HepG2 (cell line): ENCODE measurements around the gene HOXA13. TPM values are rescaled to one million over a fixed set of nuclear protein-coding genes. Genes with fewer than 3 reads are reported as not detected.

Experiments used
- ATF7-NPFF ChIP-seq: sonication (generic); formaldehyde crosslinking; IDR thresholded peaks from 2 replicates; pipeline ENCODE4 v1.8.1; 2023; ENCODE audit warnings: mild to moderate bottlenecking, low read depth, missing genetic modification reagents, moderate library complexity
- CREB1 ChIP-seq, 2 experiments: fragments of 450-650 bp in 1 of 2; IDR thresholded peaks; 2 replicates each; pipeline ENCODE4 v1.6.1; 2016 to 2017; ENCODE audit warnings: control low read depth in 1 of 2, mild to moderate bottlenecking in 1 of 2, missing compliant biosample characterization in 1 of 2, missing genetic modification characterization in 1 of 2
- FOXC1 ChIP-seq: sonication (generic); formaldehyde crosslinking; IDR thresholded peaks from 2 replicates; pipeline ENCODE4 v1.8.0; 2022; ENCODE audit warnings: mild to moderate bottlenecking, missing genetic modification reagents, borderline replicate concordance
- MXD4 ChIP-seq: IDR thresholded peaks from 2 replicates; pipeline ENCODE4 v1.6.1; 2016; ENCODE audit warnings: mild to moderate bottlenecking, missing biosample characterization, missing genetic modification reagents
- SOX6 ChIP-seq, 2 experiments: fragments of 450-650 bp in 1 of 2; sonication (generic) in 1 of 2; formaldehyde crosslinking in 1 of 2; IDR thresholded peaks; 2 replicates each; pipeline versions ENCODE4 v1.4.0 to v1.6.1; 2017 to 2020; ENCODE audit warnings: antibody characterized with exemption in 1 of 2, mild to moderate bottlenecking in 1 of 2, missing genetic modification reagents in 1 of 2
- THAP11 ChIP-seq: IDR thresholded peaks from 2 replicates; pipeline ENCODE4 v1.6.1; 2016; ENCODE audit warnings: missing biosample characterization, missing genetic modification reagents
- YY1 ChIP-seq: IDR thresholded peaks from 2 replicates; pipeline ENCODE4 v1.6.1; 2011; ENCODE audit warnings: low read length, low read depth, moderate library complexity, mild to moderate bottlenecking; ENCODE audit not compliant: insufficient read depth, insufficient replicate concordance
- ZNF143 ChIP-seq: sonication (generic); formaldehyde crosslinking; IDR thresholded peaks from 2 replicates; pipeline ENCODE4 v1.4.0; 2020; ENCODE audit warnings: missing genetic modification reagents
- ZNF253 ChIP-seq: sonication (generic); formaldehyde crosslinking; IDR thresholded peaks from 2 replicates; pipeline ENCODE4 v1.8.0; 2022; ENCODE audit warnings: mild to moderate bottlenecking, missing genetic modification reagents, borderline replicate concordance
- ZNF343 ChIP-seq: sonication (generic); formaldehyde crosslinking; IDR thresholded peaks from 2 replicates; pipeline ENCODE4 v1.4.0; 2020; ENCODE audit warnings: mild to moderate bottlenecking, missing genetic modification reagents
- ZNF768 ChIP-seq: sonication (generic); formaldehyde crosslinking; IDR thresholded peaks from 2 replicates; pipeline ENCODE4 v1.4.0; 2020; ENCODE audit warnings: missing genetic modification reagents
- ZNF773 ChIP-seq: sonication (generic); formaldehyde crosslinking; IDR thresholded peaks from 2 replicates; pipeline ENCODE4 v1.4.0; 2020; ENCODE audit warnings: missing genetic modification reagents, borderline replicate concordance
- polyA plus RNA-seq, 8 experiments: library from polyadenylated mRNA; depleted of rRNA in 3 of 8; stranded (reverse) in 7 of 8; unstranded in 1 of 8; fragments of >200 nt; fragmentation: Illumina TruSeq in 4 of 8; extraction: Trizol in 4 of 8; gene quantifications; 2 replicates each; pipeline versions ENCODE4 v1.2.1 to v1.2.3, GENCODE V29; 2011 to 2016; ENCODE audit warnings: low read depth in 4 of 8, missing spikeins in 1 of 8, mixed read lengths in 1 of 8; ENCODE audit not compliant: insufficient read depth in 1 of 8
- total RNA-seq, 5 experiments: library from RNA; depleted of rRNA; stranded (reverse); fragments of >200 nt; fragmentation: Illumina TruSeq; extraction: Trizol; gene quantifications; 2 replicates each; pipeline ENCODE4 v1.2.3, GENCODE V29; 2016; ENCODE audit warnings: low read depth in 1 of 5
- TF ChIP-seq, protein P1 (sequence below), 2 experiments: sonication (generic) in 1 of 2; formaldehyde crosslinking in 1 of 2; IDR thresholded peaks; 2 replicates each; pipeline versions ENCODE4 v1.4.0 to v1.6.1; 2018 to 2020; ENCODE audit warnings: missing genetic modification reagents in 2 of 2, borderline replicate concordance in 1 of 2, low read depth in 1 of 2, mild to moderate bottlenecking in 1 of 2, missing biosample characterization in 1 of 2
- TF ChIP-seq, protein P2 (sequence below): sonication (generic); formaldehyde crosslinking; IDR thresholded peaks from 2 replicates; pipeline ENCODE4 v1.5.1; 2020; ENCODE audit warnings: mild to moderate bottlenecking, moderate library complexity, missing genetic modification reagents
- TF ChIP-seq, protein P3 (sequence below): sonication (generic); formaldehyde crosslinking; conservative IDR thresholded peaks from 2 replicates; pipeline ENCODE4 v1.8.0; 2022; ENCODE audit warnings: mild to moderate bottlenecking, moderate library complexity, missing genetic modification reagents
- TF ChIP-seq, protein P4 (sequence below): sonication (generic); formaldehyde crosslinking; conservative IDR thresholded peaks from 2 replicates; pipeline ENCODE4 v1.5.0; 2020; ENCODE audit warnings: missing genetic modification reagents

The HOXA13 gene
- total and polyA plus RNA-seq, 2 of the 13 experiments (the other 11 are each of a cell fraction or from before 2014, with no cell fraction given), result 0.01 to 0.04 TPM

GRCh38 chr7:27160546-27161213 lies 39.2 kb downstream of the HOXA13 start (continued):
- TF ChIP-seq, protein P1, sequence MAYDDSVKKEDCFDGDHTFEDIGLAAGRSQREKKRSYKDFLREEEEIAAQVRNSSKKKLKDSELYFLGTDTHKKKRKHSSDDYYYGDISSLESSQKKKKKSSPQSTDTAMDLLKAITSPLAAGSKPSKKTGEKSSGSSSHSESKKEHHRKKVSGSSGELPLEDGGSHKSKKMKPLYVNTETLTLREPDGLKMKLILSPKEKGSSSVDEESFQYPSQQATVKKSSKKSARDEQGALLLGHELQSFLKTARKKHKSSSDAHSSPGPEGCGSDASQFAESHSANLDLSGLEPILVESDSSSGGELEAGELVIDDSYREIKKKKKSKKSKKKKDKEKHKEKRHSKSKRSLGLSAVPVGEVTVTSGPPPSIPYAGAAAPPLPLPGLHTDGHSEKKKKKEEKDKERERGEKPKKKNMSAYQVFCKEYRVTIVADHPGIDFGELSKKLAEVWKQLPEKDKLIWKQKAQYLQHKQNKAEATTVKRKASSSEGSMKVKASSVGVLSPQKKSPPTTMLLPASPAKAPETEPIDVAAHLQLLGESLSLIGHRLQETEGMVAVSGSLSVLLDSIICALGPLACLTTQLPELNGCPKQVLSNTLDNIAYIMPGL (CRISPR knock-in tag; IDR thresholded peaks at IDR 0.05; ENCODE audit: borderline replicate concordance in 1 of 2, low read depth in 1 of 2), result peak; percentile 83 to 87
- TF ChIP-seq CREB1 (IDR thresholded peaks at IDR 0.05), result no peak
- TF ChIP-seq CREB1 (CRISPR knock-in tag; IDR thresholded peaks at IDR 0.05), result no peak
- 0 out of 2 replicates have a peak, but pooled peaks have one; percentile 27 for TF ChIP-seq ZNF768 (CRISPR knock-in tag)
- peak; percentile 58; the same call in 1 of the 2 replicates for TF ChIP-seq ATF7-NPFF (CRISPR knock-in tag)
- TF ChIP-seq MXD4 (CRISPR knock-in tag), result 0 out of 2 replicates have a peak, but pooled peaks have one; percentile 21
- no peak for TF ChIP-seq ZNF253 (CRISPR knock-in tag)
- peak; percentile 93 for TF ChIP-seq YY1
- TF ChIP-seq, protein P2, sequence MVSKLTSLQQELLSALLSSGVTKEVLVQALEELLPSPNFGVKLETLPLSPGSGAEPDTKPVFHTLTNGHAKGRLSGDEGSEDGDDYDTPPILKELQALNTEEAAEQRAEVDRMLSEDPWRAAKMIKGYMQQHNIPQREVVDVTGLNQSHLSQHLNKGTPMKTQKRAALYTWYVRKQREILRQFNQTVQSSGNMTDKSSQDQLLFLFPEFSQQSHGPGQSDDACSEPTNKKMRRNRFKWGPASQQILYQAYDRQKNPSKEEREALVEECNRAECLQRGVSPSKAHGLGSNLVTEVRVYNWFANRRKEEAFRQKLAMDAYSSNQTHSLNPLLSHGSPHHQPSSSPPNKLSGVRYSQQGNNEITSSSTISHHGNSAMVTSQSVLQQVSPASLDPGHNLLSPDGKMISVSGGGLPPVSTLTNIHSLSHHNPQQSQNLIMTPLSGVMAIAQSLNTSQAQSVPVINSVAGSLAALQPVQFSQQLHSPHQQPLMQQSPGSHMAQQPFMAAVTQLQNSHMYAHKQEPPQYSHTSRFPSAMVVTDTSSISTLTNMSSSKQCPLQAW (CRISPR knock-in tag), result peak; percentile 40; the same call in 1 of the 2 replicates
- TF ChIP-seq ZNF143 (CRISPR knock-in tag), result no peak
- no peak for TF ChIP-seq ZNF773 (CRISPR knock-in tag)
- 0 out of 2 replicates have a peak, but pooled peaks have one; percentile 19 for TF ChIP-seq THAP11 (CRISPR knock-in tag)
- TF ChIP-seq, protein P3, sequence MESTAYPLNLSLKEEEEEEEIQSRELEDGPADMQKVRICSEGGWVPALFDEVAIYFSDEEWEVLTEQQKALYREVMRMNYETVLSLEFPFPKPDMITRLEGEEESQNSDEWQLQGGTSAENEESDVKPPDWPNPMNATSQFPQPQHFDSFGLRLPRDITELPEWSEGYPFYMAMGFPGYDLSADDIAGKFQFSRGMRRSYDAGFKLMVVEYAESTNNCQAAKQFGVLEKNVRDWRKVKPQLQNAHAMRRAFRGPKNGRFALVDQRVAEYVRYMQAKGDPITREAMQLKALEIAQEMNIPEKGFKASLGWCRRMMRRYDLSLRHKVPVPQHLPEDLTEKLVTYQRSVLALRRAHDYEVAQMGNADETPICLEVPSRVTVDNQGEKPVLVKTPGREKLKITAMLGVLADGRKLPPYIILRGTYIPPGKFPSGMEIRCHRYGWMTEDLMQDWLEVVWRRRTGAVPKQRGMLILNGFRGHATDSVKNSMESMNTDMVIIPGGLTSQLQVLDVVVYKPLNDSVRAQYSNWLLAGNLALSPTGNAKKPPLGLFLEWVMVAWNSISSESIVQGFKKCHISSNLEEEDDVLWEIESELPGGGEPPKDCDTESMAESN (CRISPR knock-in tag), result peak; percentile 57
- no peak for TF ChIP-seq SOX6 (IDR thresholded peaks at IDR 0.05)
- TF ChIP-seq SOX6 (CRISPR knock-in tag; IDR thresholded peaks at IDR 0.05), result peak; percentile 46; the same call in 1 of the 2 replicates
- peak; percentile 54; the same call in 1 of the 2 replicates for TF ChIP-seq FOXC1 (CRISPR knock-in tag)
- no peak for TF ChIP-seq ZNF343 (CRISPR knock-in tag)
- TF ChIP-seq, protein P4, sequence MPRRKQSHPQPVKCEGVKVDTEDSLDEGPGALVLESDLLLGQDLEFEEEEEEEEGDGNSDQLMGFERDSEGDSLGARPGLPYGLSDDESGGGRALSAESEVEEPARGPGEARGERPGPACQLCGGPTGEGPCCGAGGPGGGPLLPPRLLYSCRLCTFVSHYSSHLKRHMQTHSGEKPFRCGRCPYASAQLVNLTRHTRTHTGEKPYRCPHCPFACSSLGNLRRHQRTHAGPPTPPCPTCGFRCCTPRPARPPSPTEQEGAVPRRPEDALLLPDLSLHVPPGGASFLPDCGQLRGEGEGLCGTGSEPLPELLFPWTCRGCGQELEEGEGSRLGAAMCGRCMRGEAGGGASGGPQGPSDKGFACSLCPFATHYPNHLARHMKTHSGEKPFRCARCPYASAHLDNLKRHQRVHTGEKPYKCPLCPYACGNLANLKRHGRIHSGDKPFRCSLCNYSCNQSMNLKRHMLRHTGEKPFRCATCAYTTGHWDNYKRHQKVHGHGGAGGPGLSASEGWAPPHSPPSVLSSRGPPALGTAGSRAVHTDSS (CRISPR knock-in tag), result no peak
